Measurements from ENCODE around the gene C12orf76.
"Not testable (repeated sequence)": the region's sequence is repeated elsewhere in the genome, so short reads cannot be mapped to it uniquely, and the experiment has no call there.

- not testable (repeated sequence) for TF ChIP-seq POLR2AphosphoS5 (IDR thresholded peaks at IDR 0.05; ENCODE audit: low read depth, low read length); EGR1 (IDR thresholded peaks at IDR 0.05; ENCODE audit: low read depth); REST (IDR thresholded peaks at IDR 0.05; ENCODE audit: low read depth); CTCF (IDR thresholded peaks at IDR 0.05 in 2 of 3, conservative IDR thresholded peaks at IDR 0.05 in 1 of 3; ENCODE audit: borderline replicate concordance in 1 of 3, insufficient read depth in 1 of 3, low read depth in 2 of 3, low read length in 2 of 3); EZH2phosphoT487 (IDR thresholded peaks at IDR 0.05; ENCODE audit: borderline replicate concordance); ZFX (IDR thresholded peaks at IDR 0.05); CBX3 (IDR thresholded peaks at IDR 0.05; ENCODE audit: low read depth); EZH2 (IDR thresholded peaks at IDR 0.05); POLR2A (IDR thresholded peaks at IDR 0.05; ENCODE audit: borderline replicate concordance, extremely low read depth, insufficient read depth, insufficient read length); FOSL1 (IDR thresholded peaks at IDR 0.05; ENCODE audit: low read depth); MAX (IDR thresholded peaks at IDR 0.05); ZNF274 (IDR thresholded peaks at IDR 0.05; ENCODE audit: low read depth, low read length); SP1 (IDR thresholded peaks at IDR 0.05; ENCODE audit: low read depth); TCF7L2 (IDR thresholded peaks at IDR 0.05; ENCODE audit: borderline replicate concordance, extremely low read depth, insufficient read depth, insufficient read length)
These were observed 39.9 kb upstream of the C12orf76 start for GRCh38 chr12:110088216-110088615.
